ENCODE measurements around the gene CD151.

DNA sequence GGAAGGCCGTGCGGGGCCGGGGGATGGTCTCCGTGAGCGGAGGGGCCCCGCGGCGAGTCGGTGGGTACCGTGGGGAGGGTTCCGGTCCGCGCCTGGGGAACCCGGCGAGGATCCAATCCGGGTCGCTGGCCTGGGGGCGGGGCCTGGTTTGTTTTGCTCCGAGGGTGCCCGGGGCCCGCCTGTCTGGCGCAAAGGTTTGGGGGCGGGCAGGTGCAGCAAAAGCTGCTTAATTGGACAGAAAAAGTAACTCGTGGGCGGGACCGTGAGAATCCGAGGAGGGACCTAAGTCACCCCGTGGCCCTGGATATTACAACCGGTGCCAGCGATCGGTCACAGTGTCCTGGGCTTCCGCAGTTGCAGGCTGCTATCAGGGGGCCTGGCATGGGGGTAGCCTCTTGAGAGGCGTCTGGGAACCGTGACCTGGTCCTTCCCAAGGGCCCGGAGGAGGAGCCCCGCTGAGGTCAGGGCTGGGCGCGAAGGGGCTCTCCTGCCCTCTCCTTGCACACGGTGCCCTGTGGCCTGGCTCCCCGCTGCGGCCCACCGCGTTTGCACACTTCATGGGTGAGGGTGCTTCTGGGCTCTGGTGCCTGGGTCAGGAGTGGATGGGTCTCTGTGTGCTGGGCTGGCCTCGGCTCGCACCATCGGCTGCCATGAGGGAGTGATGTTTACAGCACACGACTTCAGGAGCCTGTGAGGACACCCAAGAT is 12.7 kb upstream of the CD151 start:
- TF ChIP-seq, protein P1, sequence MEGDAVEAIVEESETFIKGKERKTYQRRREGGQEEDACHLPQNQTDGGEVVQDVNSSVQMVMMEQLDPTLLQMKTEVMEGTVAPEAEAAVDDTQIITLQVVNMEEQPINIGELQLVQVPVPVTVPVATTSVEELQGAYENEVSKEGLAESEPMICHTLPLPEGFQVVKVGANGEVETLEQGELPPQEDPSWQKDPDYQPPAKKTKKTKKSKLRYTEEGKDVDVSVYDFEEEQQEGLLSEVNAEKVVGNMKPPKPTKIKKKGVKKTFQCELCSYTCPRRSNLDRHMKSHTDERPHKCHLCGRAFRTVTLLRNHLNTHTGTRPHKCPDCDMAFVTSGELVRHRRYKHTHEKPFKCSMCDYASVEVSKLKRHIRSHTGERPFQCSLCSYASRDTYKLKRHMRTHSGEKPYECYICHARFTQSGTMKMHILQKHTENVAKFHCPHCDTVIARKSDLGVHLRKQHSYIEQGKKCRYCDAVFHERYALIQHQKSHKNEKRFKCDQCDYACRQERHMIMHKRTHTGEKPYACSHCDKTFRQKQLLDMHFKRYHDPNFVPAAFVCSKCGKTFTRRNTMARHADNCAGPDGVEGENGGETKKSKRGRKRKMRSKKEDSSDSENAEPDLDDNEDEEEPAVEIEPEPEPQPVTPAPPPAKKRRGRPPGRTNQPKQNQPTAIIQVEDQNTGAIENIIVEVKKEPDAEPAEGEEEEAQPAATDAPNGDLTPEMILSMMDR (conservative IDR thresholded peaks at IDR 0.05) = no peak
- TF ChIP-seq ZFX (IDR thresholded peaks at IDR 0.05) = no peak
